IMR-90 (cell line): ENCODE data around the gene TBX3. TPM values are rescaled to one million over a fixed set of nuclear protein-coding genes. Genes with fewer than 3 reads are reported as not detected.
A peak's percentile ranks its signal among the peaks of the same experiment; 100 is the strongest.

Experiments used
- ATAC-seq: fragments of 200-7000 bp; cut with Tn5 transposase; 2 replicates; pipeline ENCODE4 v1.9.1; 2020; ENCODE audit warnings: low read depth, mild to moderate bottlenecking, moderate library complexity
- BruUV-seq: library from RNA; stranded (reverse); fragments of 400-500 nt; replicated peaks from 2 replicates; lab custom pipeline; 2021; lab: Mats Ljungman, UMichigan
- CTCF ChIA-PET: fragments of 300-600 bp; formaldehyde crosslinking; extraction: SDS; loops from one replicate; lab custom pipeline; 2021; ENCODE audit warnings: antibody characterized with exemption; lab: Yijun Ruan, JAX
- POLR2A ChIA-PET: fragments of 300-600 bp; sonication (Branson Sonifier 250); formaldehyde crosslinking; loops from one replicate; lab custom pipeline; 2022; ENCODE audit warnings: antibody characterized with exemption; ENCODE audit not compliant: unreplicated experiment; lab: Charles Lee
- DNase-seq: peaks from one replicate; pipeline ENCODE4 v3.0.0; 2013
- H2AFZ ChIP-seq: replicated peaks from 2 replicates; pipeline ENCODE3; 2013; ENCODE audit warnings: low read length, mild to moderate bottlenecking; ENCODE audit not compliant: poor library complexity
- H2AK5ac ChIP-seq: 2 replicates; pipeline ENCODE4 v1.6.1; 2013; ENCODE audit warnings: low read depth, low read length, inconsistent platforms
- H2AK9ac ChIP-seq: replicated peaks from 2 replicates; pipeline ENCODE3; 2013; ENCODE audit warnings: mild to moderate bottlenecking, low read depth, low read length, moderate library complexity; ENCODE audit not compliant: poor library complexity
- H2BK120ac ChIP-seq: 2 replicates; pipeline ENCODE4 v1.6.1; 2013; ENCODE audit warnings: low read depth, low read length, inconsistent platforms
- H2BK15ac ChIP-seq: 3 replicates; pipeline ENCODE4 v1.6.1; 2013; ENCODE audit warnings: low read depth, low read length, inconsistent platforms
- H2BK20ac ChIP-seq: 2 replicates; pipeline ENCODE4 v1.6.1; 2013; ENCODE audit warnings: low read depth, mild to moderate bottlenecking, inconsistent platforms, low read length, moderate library complexity
- H2BK5ac ChIP-seq: 2 replicates; pipeline ENCODE4 v1.6.1; 2013; ENCODE audit warnings: mild to moderate bottlenecking, low read depth, low read length, inconsistent platforms; ENCODE audit not compliant: poor library complexity, severe bottlenecking
- H3K14ac ChIP-seq: replicated peaks from 2 replicates; pipeline ENCODE4 v1.6.1; 2013; ENCODE audit warnings: low read depth, low read length, inconsistent platforms
- H3K18ac ChIP-seq: 2 replicates; pipeline ENCODE4 v1.6.1; 2013; ENCODE audit warnings: low read depth, low read length, control low read depth
- H3K23ac ChIP-seq: 2 replicates; pipeline ENCODE4 v1.6.1; 2013; ENCODE audit warnings: low read depth, low read length, inconsistent platforms
- H3K27ac ChIP-seq: 2 replicates; pipeline ENCODE4 v1.5.1; 2013; ENCODE audit warnings: mild to moderate bottlenecking, control low read depth, low read length; ENCODE audit not compliant: insufficient read depth
- H3K27me3 ChIP-seq: 2 replicates; pipeline ENCODE4 v1.6.1; 2013; ENCODE audit warnings: low read length; ENCODE audit not compliant: control insufficient read depth, insufficient read depth
- H3K36me3 ChIP-seq: 2 replicates; pipeline ENCODE4 v1.6.1; 2013; ENCODE audit warnings: low read length, mixed read lengths; ENCODE audit not compliant: control insufficient read depth, insufficient read depth
- H3K4ac ChIP-seq: 2 replicates; pipeline ENCODE4 v1.6.1; 2013; ENCODE audit warnings: low read depth, low read length, inconsistent platforms
- H3K4me1 ChIP-seq: 2 replicates; pipeline ENCODE4 v1.6.1; 2013; ENCODE audit warnings: low read length, mixed read lengths; ENCODE audit not compliant: control insufficient read depth, insufficient read depth
- H3K4me2 ChIP-seq: 2 replicates; pipeline ENCODE4 v1.6.1; 2013; ENCODE audit warnings: low read depth, mild to moderate bottlenecking, control low read depth, low read length, moderate library complexity
- H3K4me3 ChIP-seq: 2 replicates; pipeline ENCODE4 v1.5.1; 2013; ENCODE audit warnings: low read depth, mild to moderate bottlenecking, control low read depth, low read length, moderate library complexity; ENCODE audit not compliant: insufficient read depth
- H3K56ac ChIP-seq: 2 replicates; pipeline ENCODE4 v1.6.1; 2013; ENCODE audit warnings: low read length, inconsistent platforms; ENCODE audit not compliant: insufficient read depth; ENCODE audit errors: extremely low read depth
- H3K79me1 ChIP-seq, 2 experiments: 2 replicates each; pipeline ENCODE4 v1.6.1; 2013; ENCODE audit warnings: low read length in 2 of 2, inconsistent platforms in 1 of 2, low read depth in 1 of 2
- H3K9ac ChIP-seq: 2 replicates; pipeline ENCODE4 v1.6.1; 2013; ENCODE audit warnings: low read depth, low read length, control low read depth
- H3K9me1 ChIP-seq: 2 replicates; pipeline ENCODE4 v1.6.1; 2013; ENCODE audit warnings: low read length, inconsistent platforms; ENCODE audit not compliant: insufficient read depth
- H3K9me3 ChIP-seq: 2 replicates; pipeline ENCODE4 v1.6.1; 2013; ENCODE audit warnings: low read length; ENCODE audit not compliant: control insufficient read depth, insufficient read depth
- H4K20me1 ChIP-seq: 2 replicates; pipeline ENCODE4 v1.6.1; 2013; ENCODE audit warnings: low read length, inconsistent platforms; ENCODE audit not compliant: insufficient read depth
- H4K5ac ChIP-seq: 2 replicates; pipeline ENCODE4 v1.6.1; 2013; ENCODE audit warnings: mild to moderate bottlenecking, low read depth, low read length, control low read depth
- H4K8ac ChIP-seq, 2 experiments: 2 replicates each; pipeline ENCODE4 v1.6.1; 2013; ENCODE audit warnings: low read depth in 2 of 2, low read length in 2 of 2, control low read depth in 1 of 2, inconsistent platforms in 1 of 2
- H4K91ac ChIP-seq: 2 replicates; pipeline ENCODE4 v1.6.1; 2013; ENCODE audit warnings: low read depth, low read length, inconsistent platforms; ENCODE audit not compliant: insufficient read depth
- BHLHE40 ChIP-seq: fragments of 150-350 bp; IDR thresholded peaks from 2 replicates; pipeline ENCODE4 v1.6.1; 2016; ENCODE audit warnings: mild to moderate bottlenecking, low read depth, low read length
- NFE2L2 ChIP-seq: fragments of 150-350 bp; IDR thresholded peaks from 2 replicates; pipeline ENCODE4 v1.6.1; 2016; ENCODE audit warnings: low read depth, mild to moderate bottlenecking, low read length
- WGBS, 2 experiments: methylation state at CpG; one replicate each; pipeline versions ENCODE4 v1.1.5 to v1.1.7; 2013; ENCODE audit warnings: missing lambda C conversion rate in 2 of 2; ENCODE audit not compliant: insufficient read length in 1 of 2; ENCODE audit errors: extremely low coverage in 2 of 2; 5-methylcytosine and 5-hydroxymethylcytosine counted together
- dilution Hi-C: fragments of 300-500 bp; cut with HindIII; formaldehyde crosslinking; loops from one replicate; pipeline ENCODE4 v1.14.3; 2018; ENCODE audit warnings: low sequenced_read_pairs; ENCODE audit not compliant: unreplicated experiment
- in situ Hi-C: fragments of 300-500 bp; cut with MboI; formaldehyde crosslinking; loops from 3 replicates; pipeline ENCODE4 v1.14.3; 2019; ENCODE audit warnings: low sequenced_read_pairs, inconsistent platforms, mixed read lengths
- intact Hi-C: fragments of 100-400 bp; cut with micrococcal nuclease; formaldehyde crosslinking; loops from 2 replicates; pipeline ENCODE4 v1.10.0; 2022
- polyA plus RNA-seq, 3 experiments: library from polyadenylated mRNA; depleted of rRNA; stranded (reverse); fragments of >200 nt; gene quantifications; 2 replicates each; pipeline ENCODE4 v1.2.3, GENCODE V29; 2012; ENCODE audit warnings: low replicate concordance in 1 of 3
- total RNA-seq: library from RNA; depleted of rRNA; stranded (reverse); fragments of >200 nt; gene quantifications from 2 replicates; pipeline ENCODE4 v1.2.3, GENCODE V29; 2012

The TBX3 gene
- total and polyA plus RNA-seq, 2 of the 4 experiments (the other 2 are of a cell fraction) = 15.8 to 44.9 TPM

- no peak for DNase-seq
- peak overlapping the region; percentile 83 for H2BK15ac ChIP-seq
- peak overlapping the region; percentile 69 for H3K18ac ChIP-seq
- no TSS peak for BruUV-seq
- peak overlapping the region; percentile 65 for H3K4me2 ChIP-seq
- H2AFZ ChIP-seq = peak overlapping the region; percentile 79
- H2BK20ac ChIP-seq = peak overlapping the region; percentile 47
- H3K4me3 ChIP-seq = no peak overlapping the region
- H3K9ac ChIP-seq = peak overlapping the region; percentile 41
- H2AK5ac ChIP-seq = peak overlapping the region; percentile 95
- H3K79me1 ChIP-seq = peaks cover 21 to 63% of the 10 kb centered on the region in 2 experiments
- peak overlapping the region; percentile 86 for H4K5ac ChIP-seq
- dilution Hi-C loops (no loop called here), intact Hi-C loops (no loop called here), in situ Hi-C loops (loop anchor here (5.0 kb wide), 4 partner anchors 74 to 654 kb away; no protein-coding TSS in a partner anchor)
- peak overlapping the region; percentile 91 for H4K91ac ChIP-seq
- no peaks in the 10 kb centered on the region; the same call in 1 of the 2 replicates for H4K20me1 ChIP-seq
- POLR2A ChIA-PET = interaction anchor here (1.2 kb wide), 1 partner anchor 125 kb away, joined by 4 read pairs; no protein-coding TSS in a partner anchor
- H3K14ac ChIP-seq = peak overlapping the region; percentile 85
- peaks cover 4% of the 10 kb centered on the region for H3K9me1 ChIP-seq
- H3K23ac ChIP-seq = peak overlapping the region; percentile 69
- no peaks in the 10 kb centered on the region for H3K27me3 ChIP-seq
- peaks cover 42% of the 10 kb centered on the region for H3K4me1 ChIP-seq
- no peaks in the 10 kb centered on the region for H3K36me3 ChIP-seq
- no peak for TF ChIP-seq NFE2L2
- no peak for TF ChIP-seq BHLHE40
- peak overlapping the region; percentile 89 to 98 for H4K8ac ChIP-seq
- CTCF ChIA-PET = no interaction called here
- peak overlapping the region; percentile 94 for H3K4ac ChIP-seq
- no peak for ATAC-seq
- H3K27ac ChIP-seq = peak overlapping the region; percentile 95
- peak overlapping the region; percentile 8 for H2AK9ac ChIP-seq
- H3K9me3 ChIP-seq = no peaks in the 10 kb centered on the region
- WGBS, 2 experiments = no CpG with 5 or more reads among the region's 4 CpGs
- peak overlapping the region; percentile 76 for H2BK5ac ChIP-seq
- no peak overlapping the region for H3K56ac ChIP-seq
- peak overlapping the region; percentile 97 for H2BK120ac ChIP-seq
These were observed 4.4 kb upstream of the TBX3 start for GRCh38 chr12:114688256-114688845.
